IPS DF 6.9 (cell line): ENCODE data around the gene PLCB1.

Experiments used
- DNase-seq: peaks from one replicate; pipeline ENCODE4 v3.0.0-alpha.2; 2013; ENCODE audit warnings: low read depth, low spot score
- H3K27ac ChIP-seq: one replicate; pipeline ENCODE4 v1.5.1; 2013; ENCODE audit warnings: low read length, control low read depth
- H3K27me3 ChIP-seq: 2 replicates; pipeline ENCODE4 v1.6.1; 2013; ENCODE audit warnings: mild to moderate bottlenecking, low read length; ENCODE audit not compliant: control insufficient read depth, insufficient read depth
- H3K36me3 ChIP-seq: 2 replicates; pipeline ENCODE4 v1.6.1; 2013; ENCODE audit warnings: low read length; ENCODE audit not compliant: control insufficient read depth, insufficient read depth
- H3K4me1 ChIP-seq: 2 replicates; pipeline ENCODE4 v1.6.1; 2013; ENCODE audit warnings: low read length; ENCODE audit not compliant: control insufficient read depth, insufficient read depth
- H3K4me3 ChIP-seq: 2 replicates; pipeline ENCODE4 v1.5.1; 2013; ENCODE audit warnings: mild to moderate bottlenecking, low read length
- H3K9me3 ChIP-seq: 2 replicates; pipeline ENCODE4 v1.6.1; 2013; ENCODE audit warnings: low read length, inconsistent platforms; ENCODE audit not compliant: control insufficient read depth, insufficient read depth
- WGBS: extraction: QIAGEN DNeasy Blood & Tissue Kit; methylation state at CpG from one replicate; pipeline ENCODE4 v1.1.7; 2013; ENCODE audit warnings: mixed read lengths, missing lambda C conversion rate; ENCODE audit not compliant: insufficient read length, insufficient coverage; 5-methylcytosine and 5-hydroxymethylcytosine counted together

The PLCB1 gene

DNA sequence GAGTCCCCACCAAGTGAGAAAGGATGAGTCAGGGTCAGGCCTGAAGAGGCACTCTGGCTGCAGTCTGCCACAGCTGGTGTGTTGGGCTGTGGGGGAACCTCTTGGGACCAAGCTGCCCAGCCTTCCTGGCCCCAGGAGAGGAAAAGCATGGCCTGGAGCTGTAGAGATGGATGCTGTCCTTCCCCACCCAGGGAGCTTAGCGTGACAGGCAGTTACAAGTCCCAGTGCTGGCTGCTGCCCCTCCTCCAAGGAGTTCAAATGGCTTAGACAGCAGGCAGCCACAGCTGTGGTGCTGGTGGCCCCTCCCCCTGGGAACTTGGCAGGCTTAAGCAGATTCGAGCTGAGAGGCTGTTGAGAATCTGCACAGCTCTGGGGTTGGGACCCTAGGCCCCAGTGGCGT is 253.2 kb downstream of the PLCB1 start:
- H3K4me1 ChIP-seq, result peaks cover 2% of the 10 kb centered on the region; the same call in 1 of the 2 replicates
- no peak overlapping the region for H3K27ac ChIP-seq

DNA sequence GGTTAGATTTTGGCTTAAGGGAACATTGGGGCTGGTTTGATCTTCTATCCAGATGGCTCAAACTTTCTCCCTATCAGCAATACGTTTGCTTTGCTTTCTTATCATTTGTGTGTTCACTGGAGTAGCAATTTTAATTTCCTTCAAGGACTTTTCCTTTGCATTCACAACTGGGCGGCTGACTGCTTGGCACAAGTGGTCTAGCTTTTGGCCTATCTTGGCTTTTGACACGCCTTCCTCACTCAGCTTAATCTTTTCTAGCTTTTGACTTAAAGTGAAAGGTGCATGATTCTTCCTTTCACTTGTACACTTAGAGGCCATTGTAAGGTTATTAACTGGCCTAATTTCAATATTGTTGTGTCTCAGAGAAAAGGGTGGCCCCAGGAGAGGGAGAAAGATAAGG is 254.9 kb downstream of the PLCB1 start:
- Histone ChIP-seq H3K27me3 (no peaks in the 10 kb centered on the region), H3K27ac (no peak overlapping the region), H3K4me3 (no peak overlapping the region), H3K9me3 (no peaks in the 10 kb centered on the region), H3K36me3 (no peaks in the 10 kb centered on the region), H3K4me1 (peaks cover 2% of the 10 kb centered on the region; the same call in 1 of the 2 replicates)
- no peak for DNase-seq
- no CpG with 5 or more reads among the region's 3 CpGs for WGBS

More for the DNA sequence above, 253.2 kb downstream of the PLCB1 start:
- no CpG with 5 or more reads among the region's 3 CpGs for WGBS
- no peak for DNase-seq
- Histone ChIP-seq H3K4me3 (no peak overlapping the region), H3K9me3 (no peaks in the 10 kb centered on the region), H3K36me3 (no peaks in the 10 kb centered on the region), H3K27me3 (no peaks in the 10 kb centered on the region)

DNA sequence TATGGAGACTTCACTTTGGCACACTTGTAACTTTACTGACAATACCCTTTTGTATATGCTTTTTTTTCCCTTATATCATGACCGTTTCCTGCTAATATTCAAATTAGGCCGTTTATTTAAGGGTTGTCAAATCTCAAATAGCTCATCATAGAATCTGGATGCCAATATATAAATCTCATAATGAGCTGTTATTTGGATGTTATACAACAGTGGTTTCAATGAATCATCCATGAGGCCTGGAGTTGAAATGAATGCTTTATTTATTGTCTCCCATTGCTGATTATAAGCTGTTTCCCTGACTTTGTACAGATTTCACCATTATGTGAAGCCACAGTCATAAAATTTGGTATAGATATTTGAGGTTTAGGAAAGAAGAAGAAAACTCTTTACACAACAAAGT is 256.1 kb downstream of the PLCB1 start:
- no peak overlapping the region for H3K4me3 ChIP-seq
- no peaks in the 10 kb centered on the region for H3K36me3 ChIP-seq
- WGBS, result no CpG with 5 or more reads among the region's 2 CpGs
- no peaks in the 10 kb centered on the region for H3K27me3 ChIP-seq
- H3K9me3 ChIP-seq, result no peaks in the 10 kb centered on the region
- no peak overlapping the region for H3K27ac ChIP-seq
- peaks cover 2% of the 10 kb centered on the region; the same call in 1 of the 2 replicates for H3K4me1 ChIP-seq
- no peak for DNase-seq

DNA sequence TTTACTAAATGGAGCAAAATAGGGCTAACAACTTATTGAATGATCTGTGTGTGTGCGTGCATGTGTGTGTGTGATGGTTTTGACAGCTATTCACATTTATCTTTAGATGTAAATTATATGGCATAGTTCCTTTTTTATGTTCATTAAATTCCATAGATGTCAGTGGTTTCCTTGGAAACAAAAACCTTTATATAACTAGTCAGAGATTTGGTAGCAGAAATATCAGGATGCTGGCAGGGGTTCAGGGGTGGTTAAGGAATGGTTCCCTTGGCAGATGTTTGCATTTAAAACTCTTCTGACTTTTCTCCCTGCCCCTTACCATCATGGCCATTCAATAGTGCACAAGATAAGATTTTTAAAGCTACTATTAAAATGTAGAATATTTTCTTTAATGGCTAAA is 256.6 kb downstream of the PLCB1 start:
- Histone ChIP-seq H3K4me3 (no peak overlapping the region), H3K9me3 (no peaks in the 10 kb centered on the region), H3K27me3 (no peaks in the 10 kb centered on the region), H3K4me1 (peaks cover 2% of the 10 kb centered on the region; the same call in 1 of the 2 replicates), H3K27ac (no peak overlapping the region), H3K36me3 (no peaks in the 10 kb centered on the region)
- no peak for DNase-seq
- no CpG with 5 or more reads among the region's 1 CpG for WGBS

DNA sequence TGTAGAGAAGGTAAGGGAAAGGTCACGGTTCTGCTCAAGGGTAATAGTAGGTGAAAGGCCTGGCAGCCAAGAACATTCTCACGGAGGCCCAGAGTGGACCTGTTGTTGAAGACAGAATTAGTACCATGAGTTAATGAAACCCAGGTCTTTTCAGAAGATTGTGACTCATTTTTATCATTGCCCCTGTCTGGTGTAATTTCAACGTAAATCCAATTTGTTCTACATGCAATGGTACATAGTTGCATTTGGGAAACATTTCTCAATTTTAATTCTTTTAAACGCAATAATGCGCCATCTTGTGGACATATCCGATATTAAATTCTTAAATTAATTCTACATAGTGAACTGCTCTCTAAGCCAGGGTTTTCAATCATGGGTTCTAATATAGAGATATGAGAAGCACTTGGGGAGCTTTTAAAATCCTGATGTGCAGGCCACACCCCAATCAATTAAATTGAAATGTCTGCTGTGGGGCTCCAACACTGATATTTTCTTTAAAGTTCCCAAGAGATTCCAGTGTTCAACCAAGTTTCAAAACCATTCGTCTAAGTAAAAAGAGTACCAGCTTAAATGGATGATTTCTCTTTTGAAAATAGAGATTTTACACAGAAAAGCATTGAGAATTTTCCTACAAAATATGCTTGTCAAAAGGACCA is 257.4 kb downstream of the PLCB1 start:
- DNase-seq, result no peak
- WGBS, result no CpG with 5 or more reads among the region's 7 CpGs
- Histone ChIP-seq H3K9me3 (no peaks in the 10 kb centered on the region), H3K27me3 (no peaks in the 10 kb centered on the region), H3K4me3 (no peak overlapping the region), H3K36me3 (no peaks in the 10 kb centered on the region), H3K4me1 (peaks cover 2% of the 10 kb centered on the region; the same call in 1 of the 2 replicates), H3K27ac (no peak overlapping the region)

DNA sequence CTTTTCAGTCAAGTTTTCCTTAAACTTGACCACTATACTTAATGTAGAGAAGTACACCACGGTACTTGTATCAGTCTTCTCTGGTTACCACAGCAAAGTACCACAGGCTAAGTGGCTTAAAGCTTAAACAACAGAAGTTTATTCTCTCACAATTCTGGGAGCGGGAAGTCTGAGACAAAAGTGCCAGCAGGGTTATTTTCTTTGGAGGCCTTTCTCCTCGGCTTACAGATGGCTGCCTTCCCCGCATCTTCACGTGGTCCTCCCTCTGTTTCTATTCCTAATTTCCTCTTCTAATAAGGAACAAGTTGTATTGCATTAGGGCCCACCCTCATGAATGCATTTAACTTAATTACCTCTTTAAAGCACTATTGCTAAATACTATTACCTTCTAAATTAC is 258.0 kb downstream of the PLCB1 start:
- H3K36me3 ChIP-seq, result no peaks in the 10 kb centered on the region
- no peak overlapping the region for H3K27ac ChIP-seq
- H3K4me1 ChIP-seq, result peaks cover 2% of the 10 kb centered on the region; the same call in 1 of the 2 replicates
- no peak for DNase-seq
- H3K27me3 ChIP-seq, result no peaks in the 10 kb centered on the region
- H3K9me3 ChIP-seq, result no peaks in the 10 kb centered on the region
- no CpG with 5 or more reads among the region's 5 CpGs for WGBS
- H3K4me3 ChIP-seq, result no peak overlapping the region

DNA sequence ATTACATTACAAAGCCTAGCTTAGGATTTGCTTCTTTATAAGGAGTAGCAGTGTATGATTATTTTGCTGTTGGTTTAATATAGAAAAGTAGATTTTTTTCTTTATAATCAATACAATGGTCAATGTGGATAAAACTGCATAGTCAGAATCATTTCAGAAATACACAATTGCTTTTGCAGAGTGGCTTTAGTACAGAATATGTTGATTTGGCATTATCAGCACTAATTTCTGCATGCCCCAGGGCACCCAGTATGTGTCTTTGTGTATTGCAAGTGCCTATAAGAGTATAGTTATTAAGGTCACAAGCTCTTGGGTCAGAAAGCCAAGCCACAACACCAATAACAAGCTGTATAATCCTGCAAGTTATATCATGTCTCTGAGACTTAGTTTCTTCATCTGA is 258.4 kb downstream of the PLCB1 start:
- no peaks in the 10 kb centered on the region for H3K27me3 ChIP-seq
- no peaks in the 10 kb centered on the region for H3K36me3 ChIP-seq
- no peak overlapping the region for H3K27ac ChIP-seq
- DNase-seq, result no peak
- peaks cover 2% of the 10 kb centered on the region; the same call in 1 of the 2 replicates for H3K4me1 ChIP-seq
- H3K4me3 ChIP-seq, result no peak overlapping the region
- no peaks in the 10 kb centered on the region for H3K9me3 ChIP-seq

DNA sequence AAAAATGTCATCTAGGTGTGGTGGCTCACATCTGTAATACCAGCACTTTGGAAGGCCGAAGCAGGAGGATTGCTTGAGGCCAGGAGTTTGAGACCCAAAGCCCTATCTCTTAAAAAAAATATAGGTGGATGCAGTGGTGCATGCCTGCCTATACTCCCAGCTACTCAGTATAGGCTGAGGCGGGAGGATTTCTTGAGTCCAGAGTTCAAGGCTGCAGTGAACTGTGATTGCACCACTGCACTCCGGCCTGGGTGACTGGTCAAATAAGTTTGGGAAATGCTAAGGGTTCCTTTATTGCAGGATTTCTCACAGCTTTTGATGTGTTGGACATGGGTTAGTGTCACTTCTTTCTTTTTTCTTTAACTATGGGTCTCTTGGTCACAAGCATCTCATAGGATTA is 261.3 kb downstream of the PLCB1 start:
- DNase-seq, result no peak
- Histone ChIP-seq H3K4me3 (no peak overlapping the region), H3K27ac (no peak overlapping the region)

DNA sequence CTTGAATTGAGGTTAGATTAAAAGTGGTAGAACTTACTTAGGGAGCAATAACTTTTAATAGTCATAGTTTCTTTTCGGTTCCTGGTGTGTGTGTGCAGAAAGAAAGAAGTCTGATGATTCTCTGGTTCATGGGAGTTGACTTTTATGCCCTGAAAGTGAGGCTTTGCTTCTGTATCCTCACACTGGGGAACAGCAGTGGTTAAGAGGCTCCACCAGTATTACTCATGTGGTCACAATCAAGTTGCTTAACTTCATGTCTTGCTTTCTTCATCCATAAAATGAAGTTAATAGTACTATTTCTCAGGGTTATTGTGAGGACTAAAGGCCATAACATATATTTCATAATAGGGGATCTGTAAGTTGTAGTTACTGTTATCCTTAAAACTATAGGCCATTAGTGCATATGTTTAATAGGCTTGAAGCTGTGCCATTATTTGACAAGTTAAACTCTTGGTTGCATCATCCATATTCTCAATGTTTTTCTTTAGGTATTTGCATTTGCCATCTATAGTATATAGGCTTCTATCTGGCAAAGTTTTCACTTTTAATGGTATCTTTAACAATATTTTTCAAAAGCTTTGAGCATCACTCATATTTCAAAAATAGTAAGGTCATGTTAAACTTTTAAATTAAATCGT is 262.4 kb downstream of the PLCB1 start:
- H3K27me3 ChIP-seq, result no peaks in the 10 kb centered on the region
- H3K27ac ChIP-seq, result no peak overlapping the region
- no peaks in the 10 kb centered on the region for H3K9me3 ChIP-seq
- no peaks in the 10 kb centered on the region for H3K4me1 ChIP-seq
- no peaks in the 10 kb centered on the region for H3K36me3 ChIP-seq
- WGBS, result no CpG with 5 or more reads among the region's 2 CpGs
- no peak for DNase-seq
- no peak overlapping the region for H3K4me3 ChIP-seq

More for the DNA sequence above, 261.3 kb downstream of the PLCB1 start:
- H3K9me3 ChIP-seq, result no peaks in the 10 kb centered on the region
- no CpG with 5 or more reads among the region's 3 CpGs for WGBS
- no peaks in the 10 kb centered on the region for H3K27me3 ChIP-seq
- no peaks in the 10 kb centered on the region for H3K4me1 ChIP-seq
- no peaks in the 10 kb centered on the region for H3K36me3 ChIP-seq

DNA sequence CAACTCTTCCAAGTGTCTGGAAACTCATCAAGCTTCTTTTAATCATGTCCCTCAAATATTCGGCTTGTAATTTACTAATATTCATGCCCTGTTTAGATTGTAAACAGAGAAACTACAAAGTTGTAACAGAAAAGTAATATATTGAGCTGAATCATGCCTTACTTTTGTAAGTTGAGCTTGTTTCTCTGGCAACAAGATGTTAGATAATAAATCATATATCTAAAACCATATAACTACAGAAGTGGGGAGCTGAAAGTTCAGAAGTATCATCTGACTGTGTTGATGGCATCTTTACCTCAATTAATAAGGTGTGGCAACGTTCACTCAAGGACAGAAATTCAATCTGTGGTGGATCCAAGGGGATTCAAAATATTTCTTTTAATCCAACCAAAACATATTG is 263.9 kb downstream of the PLCB1 start:
- Histone ChIP-seq H3K4me3 (no peak overlapping the region), H3K36me3 (no peaks in the 10 kb centered on the region), H3K9me3 (no peaks in the 10 kb centered on the region), H3K27ac (no peak overlapping the region), H3K4me1 (no peaks in the 10 kb centered on the region), H3K27me3 (no peaks in the 10 kb centered on the region)
- WGBS, result no CpG with 5 or more reads among the region's 2 CpGs
- no peak for DNase-seq
